Left kidney (tissue), 8 donors: Measurements from ENCODE around the gene GTPBP1. TPM values are rescaled to one million over a fixed set of nuclear protein-coding genes. Genes with fewer than 3 reads are reported as not detected.

Experiments used
- DNase-seq: peaks from one replicate; pipeline ENCODE4 v3.0.0-alpha.2; 2013
- long read RNA-seq, 8 donors: transcript quantifications; one replicate each; lab custom pipeline, GENCODE V29; 2026
- polyA plus RNA-seq: library from polyadenylated mRNA; unstranded; fragments of 120-200 nt; gene quantifications from one replicate; pipeline ENCODE4 v1.2.1, GENCODE V29; 2013; ENCODE audit not compliant: insufficient read length

Gene GTPBP1
- polyA plus RNA-seq, result 53.6 TPM
- long read RNA-seq, donor 1, full-length matches to known transcripts, result 7 of 82 reads
- long read RNA-seq, donor 1, partial matches to known transcripts, result 75 of 82 reads
- long read RNA-seq, donor 1, other reads (novel, unspliced or antisense), result 0 of 82 reads
- long read RNA-seq, donor 2, full-length matches to known transcripts, result 6 of 28 reads
- long read RNA-seq, donor 2, partial matches to known transcripts, result 22 of 28 reads
- long read RNA-seq, donor 2, other reads (novel, unspliced or antisense), result 0 of 28 reads
- long read RNA-seq, donor 3, full-length matches to known transcripts, result 4 of 9 reads
- long read RNA-seq, donor 3, partial matches to known transcripts, result 5 of 9 reads
- long read RNA-seq, donor 3, other reads (novel, unspliced or antisense), result 0 of 9 reads
- long read RNA-seq, donor 4, result 0 reads
- long read RNA-seq, donor 5, full-length matches to known transcripts, result 6 of 12 reads
- long read RNA-seq, donor 5, partial matches to known transcripts, result 6 of 12 reads
- long read RNA-seq, donor 5, other reads (novel, unspliced or antisense), result 0 of 12 reads
- long read RNA-seq, donor 6, full-length matches to known transcripts, result 8 of 43 reads
- long read RNA-seq, donor 6, partial matches to known transcripts, result 35 of 43 reads
- long read RNA-seq, donor 6, other reads (novel, unspliced or antisense), result 0 of 43 reads
- long read RNA-seq, donor 7, full-length matches to known transcripts, result 11 of 34 reads
- long read RNA-seq, donor 7, partial matches to known transcripts, result 16 of 34 reads
- long read RNA-seq, donor 7, other reads (novel, unspliced or antisense), result 7 of 34 reads
- long read RNA-seq, donor 8, full-length matches to known transcripts, result 3 of 3 reads
- long read RNA-seq, donor 8, partial matches to known transcripts, result 0 of 3 reads
- long read RNA-seq, donor 8, other reads (novel, unspliced or antisense), result 0 of 3 reads

DNA sequence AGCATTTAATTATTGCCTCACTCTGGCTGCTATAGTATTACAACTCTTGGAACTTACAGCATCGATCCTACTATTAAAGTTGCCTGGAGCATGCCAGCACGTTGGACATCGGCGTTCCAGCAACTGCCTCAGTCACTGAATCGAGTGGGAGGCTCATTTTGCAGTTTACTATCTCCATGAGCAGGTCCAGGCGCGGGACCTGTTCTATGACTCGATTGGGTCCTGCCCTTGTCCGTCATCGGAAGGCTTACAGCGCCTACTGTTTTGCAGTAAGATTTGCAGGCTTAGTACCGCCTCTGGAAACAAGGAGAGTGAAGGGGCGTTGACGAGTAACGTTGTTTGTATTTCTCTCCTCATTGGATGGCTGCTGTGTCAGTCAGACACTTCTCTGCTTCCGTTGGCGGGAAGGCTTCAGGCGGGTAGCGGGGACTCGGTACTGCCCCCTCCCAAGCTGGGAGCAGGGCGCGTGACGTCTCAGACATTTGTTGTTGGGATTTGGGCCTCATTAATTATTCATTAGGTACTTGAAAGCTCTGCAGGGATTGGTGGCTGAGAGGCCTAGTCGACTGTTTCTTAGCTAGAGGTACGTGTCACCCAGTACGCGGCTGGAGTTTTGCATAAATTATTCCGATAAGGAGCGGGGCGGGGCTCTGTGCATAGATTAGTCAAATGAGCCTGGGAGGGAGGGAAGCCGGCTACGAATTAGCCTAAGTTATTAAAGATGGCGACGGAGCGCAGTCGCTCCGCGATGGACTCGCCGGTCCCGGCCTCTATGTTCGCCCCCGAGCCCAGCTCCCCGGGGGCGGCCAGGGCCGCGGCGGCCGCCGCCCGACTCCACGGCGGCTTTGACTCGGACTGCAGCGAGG is at the start of gene GTPBP1:
GTPBP1 (plus strand) TSS at position 710 of the 866 bp plus-strand sequence; CDS start at position 722, 12 bp downstream.
- peak; percentile 100 for DNase-seq

DNA sequence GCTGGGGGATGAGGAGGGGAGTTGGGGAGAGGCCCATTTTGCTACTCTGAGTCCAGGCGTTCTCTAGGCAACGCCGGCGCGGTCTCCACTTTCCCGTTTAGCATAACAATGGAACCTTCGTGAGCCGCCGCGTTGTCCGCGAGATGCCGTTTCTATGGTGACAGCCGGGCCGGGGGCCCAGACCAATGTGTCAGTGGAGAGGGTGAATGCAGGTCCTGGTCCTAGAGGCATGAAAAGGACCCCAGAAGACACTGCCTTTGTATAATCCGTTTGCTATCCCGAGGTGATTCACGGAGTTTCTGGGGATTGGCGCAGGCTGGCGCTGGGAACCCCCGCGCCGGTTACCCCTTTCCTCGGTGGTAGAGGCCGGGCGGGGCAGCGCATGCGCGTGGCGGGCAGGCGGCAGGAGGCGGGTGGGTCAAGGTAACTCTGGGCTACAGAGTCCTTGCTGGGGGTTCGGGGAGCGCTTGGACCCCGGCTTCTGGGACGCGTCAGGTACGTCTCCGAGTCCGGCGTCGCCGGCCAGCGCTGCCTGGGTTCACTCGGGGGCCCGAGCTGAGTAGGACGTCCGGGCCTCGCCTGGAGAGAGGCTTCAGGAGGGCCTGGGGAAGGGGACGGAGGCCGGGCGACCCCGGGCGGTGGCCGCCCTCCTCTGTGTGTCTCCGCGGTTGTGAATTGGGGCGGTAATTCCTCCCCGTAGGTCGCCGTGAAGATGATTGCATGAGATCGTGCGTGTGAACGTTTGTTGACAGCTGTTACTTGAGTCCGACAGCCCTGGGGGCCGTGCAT is 49.3 kb upstream of the GTPBP1 start, which contains the start of the genes CBY1 and FAM227A:
CBY1 (plus strand) TSS at position 383 of the 789 bp plus-strand sequence. CDS start 11,417 bp downstream, outside the sequence.
FAM227A (minus strand) TSS at position 137 of the 789 bp plus-strand sequence. CDS start 6,224 bp downstream, outside the sequence.
- peak; percentile 92 for DNase-seq

DNA sequence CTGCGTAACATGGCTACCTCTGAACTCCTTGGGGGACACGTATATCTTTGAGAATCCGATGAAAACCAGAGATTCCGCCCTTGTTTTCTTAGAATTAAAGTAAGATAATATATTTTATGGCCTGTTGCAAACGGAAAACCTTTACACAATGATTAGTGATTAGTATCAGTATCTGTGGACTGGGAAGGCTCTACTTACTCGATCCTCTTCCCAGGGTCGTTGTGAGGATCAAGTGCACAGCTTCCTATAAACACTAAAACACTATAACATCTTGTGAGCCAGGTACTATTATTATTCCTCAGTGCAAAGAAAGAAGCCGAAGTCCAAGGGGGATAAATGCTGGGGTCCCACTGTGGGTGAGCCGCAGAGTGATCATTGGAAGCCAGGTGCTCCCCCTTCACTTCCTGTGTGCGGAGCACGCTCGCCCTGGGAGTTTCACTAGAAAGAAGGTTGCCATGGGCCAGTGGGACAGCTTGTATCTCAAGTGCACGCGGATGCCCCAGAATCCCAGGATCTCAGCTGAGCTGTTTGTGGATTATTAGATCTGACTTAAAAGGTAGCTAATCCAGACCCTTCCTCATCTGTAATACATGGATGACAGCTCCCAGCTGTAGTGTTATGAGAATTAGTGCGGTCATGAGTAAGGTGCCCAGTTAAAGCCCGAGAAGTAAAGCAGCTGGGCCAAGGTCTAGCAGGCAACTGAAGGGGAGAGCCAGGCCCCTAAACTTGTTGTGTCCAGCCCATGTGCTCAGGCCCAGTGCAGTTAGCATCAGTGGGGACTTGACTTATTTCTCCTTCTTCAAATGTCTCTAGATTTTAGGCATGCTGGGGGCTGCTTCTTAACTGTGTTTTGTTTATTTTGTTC is 48.5 kb upstream of the GTPBP1 start:
- DNase-seq, result peak; percentile 12

DNA sequence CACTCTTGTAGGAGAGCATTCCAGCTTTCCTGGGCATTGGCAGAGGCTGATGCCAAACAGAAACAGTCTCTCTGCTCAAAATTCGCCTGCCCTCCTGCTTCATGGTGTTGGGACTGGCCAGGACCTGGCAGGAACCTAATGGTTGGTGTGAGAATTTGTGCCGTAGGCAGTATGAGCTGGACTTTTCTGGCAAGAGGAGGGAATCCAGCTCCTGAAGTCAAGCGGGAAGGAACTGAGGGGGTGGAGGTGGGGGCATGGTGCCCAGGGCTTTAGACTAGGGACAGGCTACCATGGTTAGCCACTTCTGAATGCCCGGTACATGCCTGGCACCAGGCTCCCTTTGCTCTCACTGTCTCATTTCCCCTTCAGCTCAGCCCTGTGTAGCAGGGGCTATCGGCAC is 30.9 kb upstream of the GTPBP1 start:
- DNase-seq, result no peak

DNA sequence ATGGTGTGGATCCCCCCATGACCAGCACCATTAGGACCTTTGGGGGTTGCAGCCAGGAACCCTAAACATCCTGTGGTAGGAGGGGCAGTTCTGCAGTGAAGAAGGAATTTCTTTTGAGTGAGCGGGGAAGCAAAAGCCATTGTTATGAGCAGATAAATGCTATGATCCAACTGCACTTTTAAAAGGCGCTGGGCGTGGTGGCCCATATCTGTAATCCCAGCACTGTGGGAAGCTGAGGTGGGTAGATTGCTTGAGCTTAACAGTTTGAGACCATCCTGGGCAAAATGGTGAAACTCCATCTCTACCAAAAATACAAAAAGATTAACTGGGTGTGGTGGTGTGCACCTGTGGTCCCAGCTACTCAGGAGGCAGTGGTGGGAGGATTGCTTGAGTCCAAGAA is 29.9 kb upstream of the GTPBP1 start:
- no peak for DNase-seq

DNA sequence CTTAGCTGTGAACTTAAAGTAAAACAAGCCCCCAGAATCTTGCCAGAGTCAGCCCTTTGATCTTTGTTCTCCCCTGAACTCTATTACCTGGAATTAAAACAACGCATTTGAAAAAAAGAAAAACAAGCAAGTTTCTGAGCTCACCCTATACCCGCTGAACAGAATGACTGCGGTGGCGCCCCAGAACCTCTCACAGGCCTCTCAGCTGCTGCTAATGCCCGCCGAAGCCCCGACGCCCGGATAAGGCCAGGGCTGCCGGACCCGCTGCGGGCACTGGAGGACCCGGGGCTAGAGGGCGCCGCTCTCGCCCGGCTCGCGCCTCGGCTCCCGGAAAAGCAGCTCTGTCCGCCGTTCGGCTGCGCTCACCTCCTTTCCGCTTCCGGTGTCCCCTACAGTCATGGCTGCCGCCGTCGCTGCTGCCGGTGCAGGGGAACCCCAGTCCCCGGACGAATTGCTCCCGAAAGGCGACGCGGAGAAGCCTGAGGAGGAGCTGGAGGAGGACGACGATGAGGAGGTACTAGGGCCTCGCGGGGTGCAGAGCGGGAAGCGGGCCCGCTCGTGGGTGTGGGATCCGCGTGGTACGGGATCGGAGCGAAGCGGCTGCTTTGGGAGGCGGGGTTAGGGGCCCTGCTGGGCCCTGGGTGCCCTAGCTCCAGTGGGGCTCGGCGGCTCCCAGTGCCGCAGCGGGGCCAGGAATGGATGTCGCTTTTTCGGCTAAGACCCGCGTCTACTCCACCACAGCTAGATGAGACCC is 24.0 kb upstream of the GTPBP1 start, which contains the start of gene TOMM22:
TOMM22 (plus strand) TSS at position 376 of the 754 bp plus-strand sequence; CDS start at position 398, 22 bp downstream.
- peak; percentile 84 for DNase-seq

DNA sequence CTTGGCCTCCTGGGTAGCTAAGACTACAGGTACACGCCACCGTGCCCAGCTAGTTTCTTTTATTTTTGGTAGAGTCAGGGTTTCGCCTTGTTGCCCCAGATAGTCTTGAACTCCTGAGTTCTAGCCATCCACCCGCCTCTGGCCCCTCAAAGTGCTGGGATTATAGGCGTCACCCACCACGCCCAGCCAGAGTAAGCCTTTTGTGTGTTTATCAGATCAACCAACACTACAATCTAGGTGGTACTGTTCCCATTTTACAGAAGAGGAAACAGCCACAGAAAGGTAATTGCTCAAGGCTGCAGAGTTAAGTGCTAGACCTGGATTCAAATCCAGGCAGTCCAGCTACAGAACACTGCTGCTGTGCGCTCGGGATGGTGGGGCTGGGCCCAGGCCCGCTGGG is 20.8 kb upstream of the GTPBP1 start:
- DNase-seq, result no peak

DNA sequence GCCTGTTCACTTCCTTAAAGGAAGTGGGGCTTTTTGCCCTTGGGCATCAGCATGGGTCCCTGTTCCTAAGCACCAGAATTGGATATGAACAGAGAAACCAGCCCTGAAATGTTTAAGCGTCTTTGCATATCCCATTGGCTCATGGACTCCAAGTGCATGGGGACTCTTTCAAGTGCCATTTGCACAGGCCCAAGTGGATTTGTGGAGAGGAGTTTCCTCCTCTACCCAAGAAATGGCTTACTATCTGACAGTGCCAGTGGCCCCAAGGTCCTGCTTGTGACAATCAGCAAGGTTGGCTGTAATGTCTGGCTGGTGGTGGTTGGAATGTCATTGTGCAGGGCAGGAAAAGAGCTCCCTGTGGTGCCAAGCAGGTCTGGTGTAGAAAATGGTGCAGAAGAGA is 20.0 kb upstream of the GTPBP1 start:
- DNase-seq, result no peak

DNA sequence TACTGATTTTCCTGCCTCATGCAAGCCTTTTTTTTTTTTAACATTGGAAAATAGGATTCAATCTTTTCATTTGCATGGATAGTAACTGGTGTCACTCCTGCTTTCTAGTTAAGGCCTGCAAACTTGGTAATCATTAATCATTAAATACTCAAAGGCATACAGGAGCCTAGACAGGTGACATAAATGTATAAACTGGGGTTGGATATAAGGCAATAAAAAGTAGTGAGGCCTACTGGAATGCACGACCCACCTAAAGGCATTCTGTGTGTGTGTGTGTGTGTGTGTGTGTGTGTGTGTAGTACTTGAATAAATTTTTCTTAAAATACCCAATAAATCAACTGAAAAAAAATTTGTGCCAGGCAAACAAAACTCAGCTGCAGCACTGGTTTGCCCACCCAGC is 16.1 kb upstream of the GTPBP1 start:
- no peak for DNase-seq

DNA sequence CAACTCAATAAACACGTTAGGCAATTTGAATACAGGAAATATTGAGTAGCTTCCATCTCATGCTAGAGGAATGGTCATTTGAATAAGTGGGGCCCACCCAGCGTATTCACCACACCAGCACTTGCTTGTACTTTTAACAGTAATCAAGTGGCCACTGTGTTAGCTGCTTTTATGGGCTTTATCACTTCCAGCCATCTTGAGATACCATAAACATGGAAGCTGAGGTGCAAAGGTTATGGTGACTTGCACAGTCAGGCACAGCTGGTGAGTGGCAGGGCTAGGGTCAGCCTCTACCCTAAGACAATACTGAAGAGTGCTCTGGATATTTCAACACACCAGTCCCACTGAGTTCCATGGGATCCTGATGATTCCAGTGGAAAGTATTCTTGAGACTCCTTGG is 11.7 kb upstream of the GTPBP1 start:
- no peak for DNase-seq

DNA sequence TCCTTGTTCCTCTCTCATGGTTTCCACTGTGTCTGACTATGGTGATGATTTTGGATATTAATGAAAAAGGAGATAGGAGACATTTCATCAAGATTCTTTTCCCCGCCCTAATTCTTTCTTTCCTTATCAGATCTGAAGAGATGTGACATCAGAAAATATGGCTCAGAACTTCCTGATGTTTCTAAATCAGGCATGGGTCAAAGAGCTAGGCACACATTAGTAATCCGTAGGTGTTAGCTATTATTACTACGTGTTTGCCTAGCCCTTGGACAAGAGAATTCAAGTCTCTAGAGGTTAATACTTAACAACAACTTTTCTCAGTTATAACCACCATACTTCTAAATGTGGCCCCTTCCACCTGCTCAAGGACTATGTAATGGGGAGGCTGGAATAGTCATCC is 10.8 kb upstream of the GTPBP1 start:
- DNase-seq, result no peak

DNA sequence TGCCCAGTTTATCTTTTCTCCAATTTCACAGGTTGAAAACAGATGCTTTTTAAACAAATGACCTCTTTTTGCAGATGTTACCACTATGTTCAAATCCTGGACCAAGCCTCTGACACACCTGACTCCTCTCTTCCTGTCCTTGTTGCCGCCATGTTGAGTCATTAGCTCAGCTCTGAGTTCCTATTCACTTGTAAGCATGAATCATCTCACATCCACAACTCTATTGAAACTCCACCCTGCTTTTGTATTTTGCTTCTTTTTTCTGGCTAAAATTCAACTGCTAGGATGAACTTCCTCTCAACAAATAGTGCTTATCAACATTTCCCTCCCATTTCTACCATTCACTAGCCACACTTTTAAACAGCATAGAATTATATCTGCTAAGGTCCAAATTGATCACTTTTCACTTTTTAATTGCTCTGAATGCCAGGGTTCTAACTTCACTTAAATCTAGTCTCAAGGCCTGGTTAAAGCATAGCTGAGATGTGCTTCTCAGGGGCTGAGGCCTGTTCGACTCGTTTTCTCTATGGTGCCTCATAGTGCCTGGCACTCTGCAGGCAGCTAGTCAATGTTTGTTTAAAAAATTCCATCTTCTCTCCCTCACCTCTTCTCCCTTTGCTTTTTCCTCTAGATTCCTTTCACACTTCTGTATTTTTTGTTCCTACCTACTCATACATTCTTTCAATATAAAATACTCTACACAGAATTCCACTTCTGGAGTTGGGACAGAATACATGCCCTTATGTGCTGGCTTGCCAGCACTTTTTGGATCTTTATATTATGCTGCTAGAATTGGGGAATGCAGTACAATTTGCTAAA is 8.9 kb upstream of the GTPBP1 start:
- no peak for DNase-seq

DNA sequence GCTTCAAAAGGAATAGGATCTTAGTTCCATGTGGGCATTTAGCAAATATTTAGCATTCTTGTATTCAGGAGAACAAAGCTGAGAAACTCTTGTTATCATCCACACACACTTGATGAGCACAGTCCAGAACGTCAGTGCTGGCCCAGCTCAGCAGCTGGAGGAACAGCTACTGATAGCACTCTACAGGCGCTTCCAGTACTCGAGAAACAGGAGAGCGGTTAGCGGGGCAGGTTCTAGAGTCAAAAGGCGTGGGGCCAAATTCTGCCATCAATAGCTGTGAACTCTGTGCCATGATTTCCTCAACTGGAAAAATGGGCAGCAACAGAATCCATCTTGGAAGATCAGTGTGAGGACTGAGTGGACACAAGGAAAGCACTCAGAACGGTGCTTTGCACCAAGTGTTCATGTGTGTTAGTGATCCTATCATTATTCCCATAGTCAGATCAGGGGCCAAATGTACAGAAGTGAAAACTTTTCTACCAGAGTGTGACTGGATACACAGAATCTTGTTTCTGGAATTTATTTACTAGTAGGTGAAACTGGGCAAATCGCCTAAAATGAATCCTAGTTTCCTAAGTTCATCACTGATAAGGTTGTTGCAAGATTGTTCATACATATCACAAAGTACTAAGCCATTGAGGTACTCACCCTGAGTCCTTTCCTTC is 8.2 kb upstream of the GTPBP1 start:
- DNase-seq, result no peak

DNA sequence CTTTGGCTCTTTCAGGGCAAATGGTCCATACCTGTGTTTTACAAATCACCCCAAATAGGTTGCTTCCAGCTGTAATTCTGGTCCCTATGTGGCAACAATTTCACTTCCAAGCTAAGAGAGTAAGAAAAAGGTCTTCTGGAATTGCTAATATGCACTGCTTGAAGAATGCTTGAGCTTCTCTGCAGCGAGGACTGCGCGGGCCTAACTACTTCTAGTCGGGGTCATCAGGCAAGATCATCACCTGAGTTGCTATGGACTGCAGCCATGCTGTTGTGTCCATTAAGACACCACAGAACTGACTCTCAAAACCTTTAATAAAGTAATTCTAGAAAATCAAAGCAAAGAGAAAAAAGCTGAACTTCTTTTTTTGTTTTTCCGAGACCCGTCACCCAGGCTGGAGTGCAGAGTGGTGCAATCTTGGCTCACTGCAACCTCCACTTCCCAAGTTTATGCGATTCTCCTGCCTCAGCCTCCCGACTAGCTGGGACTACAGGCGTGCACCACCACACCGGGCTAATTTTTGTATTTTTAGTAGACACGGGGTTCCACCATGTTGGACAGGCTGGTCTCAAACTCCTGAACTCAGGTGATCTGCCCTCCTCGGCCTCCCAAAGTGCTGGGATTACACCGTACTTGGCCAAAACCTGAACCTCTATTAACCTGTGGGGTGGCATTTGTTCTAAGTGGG is 7.2 kb upstream of the GTPBP1 start:
- DNase-seq, result no peak

DNA sequence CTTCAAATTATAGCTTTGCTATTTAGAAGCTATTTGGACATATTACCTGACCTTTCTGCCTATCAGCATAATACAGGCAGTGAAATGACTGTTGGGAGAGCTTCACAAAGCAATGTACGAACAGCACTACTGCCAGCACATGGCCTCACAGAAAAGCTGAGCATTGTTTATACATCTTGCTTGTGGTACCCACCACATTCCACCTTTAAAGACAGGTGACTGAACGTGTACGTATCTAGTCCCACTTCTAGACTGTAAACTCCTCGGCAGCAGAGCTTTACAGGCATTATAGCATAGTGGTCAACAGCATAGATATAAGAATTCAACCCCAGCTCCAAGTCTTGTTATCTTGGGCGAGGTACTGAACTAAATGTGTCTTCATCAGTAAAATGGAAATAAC is 6.6 kb upstream of the GTPBP1 start:
- DNase-seq, result no peak

DNA sequence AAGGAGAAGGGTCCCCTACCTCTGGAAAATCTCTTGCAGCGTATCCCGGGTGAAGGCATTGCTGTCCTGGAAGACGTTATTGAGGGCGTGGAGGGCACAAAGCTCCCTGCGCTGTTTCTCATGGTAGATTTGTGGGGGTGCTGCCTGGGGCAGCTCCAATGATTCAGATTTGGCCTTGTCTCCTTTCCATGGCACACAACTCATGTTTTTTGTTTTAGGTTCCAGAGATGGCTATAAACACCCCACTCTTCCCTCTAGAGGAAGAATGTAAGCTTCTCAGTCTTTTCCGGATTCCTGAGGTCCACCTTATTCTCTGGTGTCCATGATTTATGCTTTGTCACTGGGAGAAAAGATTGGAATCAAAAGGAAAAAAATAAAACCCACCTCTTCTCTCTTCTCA is 6.0 kb upstream of the GTPBP1 start:
- DNase-seq, result peak; percentile 36

DNA sequence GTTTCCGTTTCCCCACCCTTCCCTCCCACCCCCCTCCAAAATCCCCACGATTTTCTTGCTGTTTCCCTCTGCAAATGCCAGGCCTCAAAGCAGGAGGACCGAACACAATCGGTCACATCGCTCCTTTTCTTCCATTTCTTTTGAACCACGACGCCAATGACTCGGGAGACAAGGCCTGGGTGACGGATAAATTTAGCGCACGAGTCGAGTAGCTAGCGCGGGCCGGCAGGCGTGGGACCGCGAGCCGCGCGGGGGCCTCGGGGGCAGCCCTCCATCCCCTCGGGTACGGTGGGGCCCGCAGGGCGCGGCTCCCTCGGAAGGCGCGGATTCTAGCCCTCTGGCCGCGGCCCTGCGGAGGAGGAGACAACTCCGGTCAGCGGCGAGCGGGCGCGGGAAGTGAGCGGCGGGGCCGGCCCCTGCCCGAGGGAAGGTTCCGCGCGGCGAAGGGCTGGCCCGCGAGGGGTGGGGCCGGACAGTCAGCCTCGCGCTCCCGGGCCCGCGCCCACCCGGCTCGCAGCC is 5.4 kb upstream of the GTPBP1 start:
- DNase-seq, result no peak
